Activated CD4-positive, alpha-beta T cell treated with anti-CD3 and anti-CD28 coated beads, Interleukin-2, amount 10 ng/mL, durations not matched to agents 7 days and 5 days (primary cell): Measurements from ENCODE around the gene CRAT. TPM values are rescaled to one million over a fixed set of nuclear protein-coding genes. Genes with fewer than 3 reads are reported as not detected.

Source experiments
- CTCF ChIA-PET: fragments of 350-600 bp; sonication (Branson Sonifier 250); formaldehyde crosslinking; loops from one replicate; lab custom pipeline; 2021; ENCODE audit warnings: antibody characterized with exemption; lab: Charles Lee
- POLR2A ChIA-PET: fragments of 350-600 bp; sonication (Branson Sonifier 250); formaldehyde crosslinking; loops from one replicate; lab custom pipeline; 2021; ENCODE audit warnings: antibody characterized with exemption; lab: Charles Lee
- DNase-seq: peaks from one replicate; pipeline ENCODE4 v3.0.0-alpha.2; 2020
- H3K27ac Mint-ChIP-seq: one replicate; pipeline ENCODE4 v1.8.0; 2021; ENCODE audit warnings: mild to moderate bottlenecking, moderate library complexity, mixed read lengths
- H3K27me3 Mint-ChIP-seq: one replicate; pipeline ENCODE4 v1.8.0; 2021; ENCODE audit warnings: mixed read lengths
- H3K36me3 Mint-ChIP-seq: one replicate; pipeline ENCODE4 v1.8.0; 2021; ENCODE audit warnings: low read depth, mixed read lengths
- H3K4me1 Mint-ChIP-seq: one replicate; pipeline ENCODE4 v1.8.0; 2021; ENCODE audit warnings: mixed read lengths
- H3K4me3 Mint-ChIP-seq: one replicate; pipeline ENCODE4 v1.8.0; 2021; ENCODE audit warnings: mild to moderate bottlenecking, moderate library complexity, mixed read lengths
- H3K9me3 Mint-ChIP-seq: one replicate; pipeline ENCODE4 v1.8.0; 2021; ENCODE audit warnings: mixed read lengths
- total RNA-seq, 2 experiments: library from RNA; stranded (reverse); gene quantifications; one replicate each; pipeline ENCODE4 v1.2.3, GENCODE V29; 2021

The CRAT gene
- total RNA-seq, 2 experiments from 2014 or later, result 20.4 to 25.2 TPM

- peaks cover 16% of the 10 kb centered on the region for H3K36me3 Mint-ChIP-seq
- H3K27ac Mint-ChIP-seq, result peak overlapping the region; percentile 79
- H3K4me1 Mint-ChIP-seq, result peaks cover 44% of the 10 kb centered on the region
- DNase-seq, result peak; percentile 77
- no peaks in the 10 kb centered on the region for H3K27me3 Mint-ChIP-seq
- peak overlapping the region; percentile 27 for H3K4me3 Mint-ChIP-seq
- no peaks in the 10 kb centered on the region for H3K9me3 Mint-ChIP-seq
- POLR2A ChIA-PET, result interaction anchor here (0.8 kb wide), 1 partner anchor 14 kb away, joined by 4 read pairs; no protein-coding TSS in a partner anchor
- CTCF ChIA-PET, result interaction anchor here (0.6 to 7.0 kb wide), 37 partner anchors 9 to 790 kb away, joined by 3 to 64 read pairs (median 4); partner anchors contain the start of genes ASB6, C9orf50, IER5L and NTMT1
These were observed 32.7 kb upstream of the CRAT start for GRCh38 chr9:129143031-129143927.

DNA sequence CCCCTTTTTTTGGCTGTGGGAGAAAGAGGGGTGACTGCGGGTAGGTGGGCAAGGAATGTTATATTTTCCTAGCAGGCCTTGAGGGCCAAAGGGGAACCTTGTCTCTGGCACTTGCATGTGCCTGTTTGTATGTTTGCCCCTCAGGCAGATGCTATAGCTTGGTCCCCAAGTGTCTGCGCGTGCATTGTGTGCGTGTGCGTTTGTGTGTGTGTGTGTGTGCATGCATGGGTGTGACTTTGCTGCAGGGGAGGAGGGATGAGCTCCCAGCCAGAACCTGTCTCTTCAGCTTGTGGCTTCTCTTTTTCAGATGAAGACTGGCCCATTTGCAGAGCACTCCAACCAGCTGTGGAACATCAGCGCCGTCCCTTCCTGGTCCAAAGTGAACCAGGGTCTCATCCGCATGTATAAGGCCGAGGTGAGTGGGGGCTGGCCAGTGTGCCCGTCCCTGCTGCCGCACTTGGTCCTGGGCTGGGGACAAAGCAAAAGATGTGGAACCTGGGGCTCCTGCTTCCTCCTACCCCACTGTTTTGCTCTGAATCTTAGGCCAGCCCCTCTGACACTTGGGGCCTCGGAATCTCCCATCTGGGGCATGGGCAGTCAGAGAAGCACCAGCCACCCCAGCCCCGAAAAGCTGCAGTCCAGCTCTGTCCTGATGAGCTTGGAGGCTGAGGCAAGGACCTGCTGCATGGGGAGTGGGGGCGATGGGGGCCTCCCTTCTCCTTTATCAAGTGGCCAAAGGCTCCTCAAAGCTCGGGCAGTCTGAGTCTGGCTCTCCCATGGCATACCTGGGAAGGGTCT, 31.7 kb upstream of the CRAT start:
- CTCF ChIA-PET, result interaction anchor here (0.5 to 7.0 kb wide), 40 partner anchors 10 to 789 kb away, joined by 3 to 64 read pairs (median 4); partner anchors contain the start of genes ASB6, C9orf50, IER5L and NTMT1
- Mint-ChIP-seq H3K9me3 (no peaks in the 10 kb centered on the region), H3K27ac (peak overlapping the region; percentile 79), H3K27me3 (no peaks in the 10 kb centered on the region), H3K4me1 (peaks cover 44% of the 10 kb centered on the region), H3K36me3 (peaks cover 18% of the 10 kb centered on the region), H3K4me3 (peak overlapping the region; percentile 27)
- no peak for DNase-seq
- POLR2A ChIA-PET, result interaction anchor here (0.8 kb wide), 1 partner anchor 15 kb away, joined by 4 read pairs; no protein-coding TSS in a partner anchor

- peaks cover 44% of the 10 kb centered on the region for H3K4me1 Mint-ChIP-seq
- peaks cover 18% of the 10 kb centered on the region for H3K36me3 Mint-ChIP-seq
- ChIA-PET POLR2A (no interaction called here), CTCF (interaction anchor here (0.6 to 7.0 kb wide), 17 partner anchors 10 to 499 kb away, joined by 3 to 64 read pairs (median 11); partner anchors contain the start of gene NTMT1)
- peak; percentile 32 for DNase-seq
- H3K27ac Mint-ChIP-seq, result peak overlapping the region; percentile 93
- peak overlapping the region; percentile 75 for H3K4me3 Mint-ChIP-seq
- no peaks in the 10 kb centered on the region for H3K9me3 Mint-ChIP-seq
- no peaks in the 10 kb centered on the region for H3K27me3 Mint-ChIP-seq
These were observed 30.8 kb upstream of the CRAT start for GRCh38 chr9:129141066-129142041.

- peak overlapping the region; percentile 93 for H3K27ac Mint-ChIP-seq
- no peaks in the 10 kb centered on the region for H3K9me3 Mint-ChIP-seq
- H3K4me3 Mint-ChIP-seq, result peak overlapping the region; percentile 75
- ChIA-PET CTCF (interaction anchor here (0.6 to 6.6 kb wide), 24 partner anchors 10 to 597 kb away, joined by 3 to 50 read pairs (median 4); partner anchors contain the start of genes IER5L and NTMT1), POLR2A (interaction anchor here (0.5 to 1.1 kb wide), 4 partner anchors 27 to 683 kb away, joined by 3 read pairs; partner anchors contain the start of gene NTMT1)
- peaks cover 22% of the 10 kb centered on the region for H3K36me3 Mint-ChIP-seq
- no peaks in the 10 kb centered on the region for H3K27me3 Mint-ChIP-seq
- H3K4me1 Mint-ChIP-seq, result peaks cover 44% of the 10 kb centered on the region
- DNase-seq, result peak; percentile 17
These were observed 29.9 kb upstream of the CRAT start for GRCh38 chr9:129140397-129141065.

- H3K27ac Mint-ChIP-seq, result peak overlapping the region; percentile 93
- CTCF ChIA-PET, result interaction anchor here (0.6 to 6.6 kb wide), 27 partner anchors 9 to 598 kb away, joined by 3 to 50 read pairs (median 4); partner anchors contain the start of genes IER5L and NTMT1
- H3K36me3 Mint-ChIP-seq, result peaks cover 27% of the 10 kb centered on the region
- H3K9me3 Mint-ChIP-seq, result no peaks in the 10 kb centered on the region
- H3K27me3 Mint-ChIP-seq, result no peaks in the 10 kb centered on the region
- H3K4me1 Mint-ChIP-seq, result peaks cover 44% of the 10 kb centered on the region
- H3K4me3 Mint-ChIP-seq, result peak overlapping the region; percentile 75
- peak; percentile 85 for DNase-seq
- POLR2A ChIA-PET, result interaction anchor here (0.5 to 1.1 kb wide), 4 partner anchors 26 to 683 kb away, joined by 3 read pairs; partner anchors contain the start of gene NTMT1
These were observed 29.4 kb upstream of the CRAT start for GRCh38 chr9:129139993-129140396.

DNA sequence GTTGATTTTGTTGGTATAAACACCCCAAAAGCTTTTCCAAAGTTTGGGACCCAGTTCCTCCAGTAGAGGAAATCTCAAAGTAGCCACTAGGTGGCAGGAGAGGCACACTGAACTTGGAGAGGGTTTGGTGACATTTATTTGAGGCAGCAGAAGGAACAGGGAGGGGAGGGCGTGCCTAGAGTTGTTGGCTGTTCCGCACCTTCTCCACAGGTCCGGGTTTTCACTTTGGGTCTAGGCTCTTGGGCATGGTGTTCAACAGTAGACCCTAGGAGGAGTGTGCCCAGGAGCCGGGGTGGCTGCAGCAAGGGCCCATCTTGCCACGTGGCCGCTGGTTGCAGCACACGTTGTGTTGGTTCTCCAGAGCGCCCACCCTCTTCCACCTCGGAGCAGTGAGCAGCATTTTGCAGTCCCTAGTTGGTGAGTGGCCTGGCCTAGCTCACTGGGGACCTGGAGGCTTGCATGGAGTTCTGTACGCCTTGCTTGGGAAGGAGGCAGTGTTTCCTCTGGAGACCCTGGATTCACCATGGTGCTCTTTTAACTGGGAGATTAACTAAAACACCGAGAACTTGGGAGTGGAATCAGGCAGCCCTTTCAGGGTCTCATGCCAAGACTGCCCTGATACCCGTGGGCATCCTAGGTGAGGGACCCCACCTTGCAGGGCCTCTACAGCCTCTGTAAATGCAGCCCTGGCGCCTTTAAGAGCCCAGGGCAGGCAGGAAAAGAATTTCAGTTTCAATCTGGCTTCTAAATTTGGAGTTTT, 28.8 kb upstream of the CRAT start:
- Mint-ChIP-seq H3K4me3 (peak overlapping the region; percentile 75), H3K27me3 (no peaks in the 10 kb centered on the region), H3K27ac (peak overlapping the region; percentile 93), H3K4me1 (peaks cover 44% of the 10 kb centered on the region), H3K36me3 (peaks cover 32% of the 10 kb centered on the region), H3K9me3 (no peaks in the 10 kb centered on the region)
- ChIA-PET CTCF (interaction anchor here (0.7 to 6.6 kb wide), 37 partner anchors 9 to 598 kb away, joined by 3 to 50 read pairs (median 4); partner anchors contain the start of genes C9orf50, IER5L and NTMT1), POLR2A (interaction anchor here (1.0 to 1.1 kb wide), 2 partner anchors 485 to 684 kb away, joined by 3 read pairs; no protein-coding TSS in a partner anchor)
- peak; percentile 87 for DNase-seq

GRCh38 chr9:129138476-129139232, 28.1 kb upstream of the CRAT start:
- no peaks in the 10 kb centered on the region for H3K27me3 Mint-ChIP-seq
- H3K9me3 Mint-ChIP-seq, result no peaks in the 10 kb centered on the region
- H3K27ac Mint-ChIP-seq, result peak overlapping the region; percentile 93
- ChIA-PET POLR2A (no interaction called here), CTCF (interaction anchor here (0.6 to 6.6 kb wide), 30 partner anchors 8 to 574 kb away, joined by 3 to 50 read pairs (median 4); partner anchors contain the start of genes C9orf50 and NTMT1)
- H3K4me3 Mint-ChIP-seq, result peak overlapping the region; percentile 75
- peaks cover 39% of the 10 kb centered on the region for H3K4me1 Mint-ChIP-seq
- H3K36me3 Mint-ChIP-seq, result peaks cover 28% of the 10 kb centered on the region
- DNase-seq, result no peak

DNA sequence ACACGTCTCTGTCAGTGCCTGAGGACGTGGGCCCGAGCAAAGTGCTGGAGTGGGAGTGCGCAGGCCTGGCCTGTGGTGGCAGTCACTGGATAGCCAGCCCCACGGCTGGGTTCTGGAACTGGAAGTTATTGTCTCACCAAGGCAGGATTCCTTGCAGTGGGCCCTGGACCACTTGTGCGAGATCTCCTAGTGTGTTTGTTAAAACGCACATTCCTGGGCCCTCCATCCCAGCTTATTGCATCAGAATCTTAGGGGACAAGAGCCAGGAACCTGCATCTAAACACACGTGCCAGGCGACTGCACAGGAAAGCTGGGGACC, 27.5 kb upstream of the CRAT start:
- H3K9me3 Mint-ChIP-seq, result no peaks in the 10 kb centered on the region
- CTCF ChIA-PET, result interaction anchor here (0.8 to 6.6 kb wide), 15 partner anchors 7 to 574 kb away, joined by 3 to 50 read pairs (median 6); partner anchors contain the start of genes C9orf50 and NTMT1
- peaks cover 27% of the 10 kb centered on the region for H3K36me3 Mint-ChIP-seq
- H3K27me3 Mint-ChIP-seq, result no peaks in the 10 kb centered on the region
- H3K4me3 Mint-ChIP-seq, result no peak overlapping the region
- peaks cover 37% of the 10 kb centered on the region for H3K4me1 Mint-ChIP-seq
- H3K27ac Mint-ChIP-seq, result no peak overlapping the region
- no peak for DNase-seq
- POLR2A ChIA-PET, result no interaction called here

GRCh38 chr9:129137292-129138143, 26.9 kb upstream of the CRAT start:
- Mint-ChIP-seq H3K27ac (peak overlapping the region; percentile 5), H3K27me3 (no peaks in the 10 kb centered on the region), H3K36me3 (peaks cover 22% of the 10 kb centered on the region), H3K9me3 (no peaks in the 10 kb centered on the region), H3K4me3 (no peak overlapping the region), H3K4me1 (peaks cover 32% of the 10 kb centered on the region)
- ChIA-PET CTCF (interaction anchor here (0.8 to 6.6 kb wide), 12 partner anchors 7 to 487 kb away, joined by 3 to 50 read pairs (median 6); partner anchors contain the start of gene NTMT1), POLR2A (no interaction called here)
- no peak for DNase-seq
